HG02970 (cell line): Measurements from ENCODE around the gene OR6B1.

Experiments
- ATAC-seq: cut with Tn5 transposase; IDR thresholded peaks from one replicate; pipeline ENCODE4 v1.9.1; 2021; ENCODE audit warnings: mild to moderate bottlenecking, moderate library complexity, moderate number of reproducible peaks; ENCODE audit not compliant: unreplicated experiment, low FRiP score

OR6B1 gene

GRCh38 chr7:144000020-144000419 lies at the start of gene OR6B1:
OR6B1 (plus strand) TSS chr7:144000320; CDS start chr7:144003997, 3,677 bp downstream.
- ATAC-seq = no peak

DNA sequence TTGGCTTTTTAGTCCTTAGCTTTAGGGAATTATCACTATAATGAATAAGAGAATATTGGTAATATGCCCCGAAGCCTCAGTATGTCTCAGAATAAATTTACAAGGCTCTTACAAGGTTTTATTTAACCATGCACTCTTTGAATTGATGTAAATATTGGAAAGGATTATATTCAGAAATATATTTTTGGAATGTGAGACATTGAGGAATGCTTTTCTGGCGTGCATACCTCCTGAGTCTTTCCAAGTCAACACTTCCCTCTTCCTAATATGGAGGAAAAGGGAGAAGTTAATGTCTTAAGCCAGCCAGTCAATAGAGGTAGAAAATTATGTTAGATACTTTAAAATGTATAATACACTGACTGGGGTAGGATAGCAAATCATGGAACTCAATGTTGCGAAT lies 46.7 kb upstream of the OR6B1 start:
- ATAC-seq = no peak

- ATAC-seq = no peak
These were observed 46.0 kb upstream of the OR6B1 start for GRCh38 chr7:143954135-143954534.

DNA sequence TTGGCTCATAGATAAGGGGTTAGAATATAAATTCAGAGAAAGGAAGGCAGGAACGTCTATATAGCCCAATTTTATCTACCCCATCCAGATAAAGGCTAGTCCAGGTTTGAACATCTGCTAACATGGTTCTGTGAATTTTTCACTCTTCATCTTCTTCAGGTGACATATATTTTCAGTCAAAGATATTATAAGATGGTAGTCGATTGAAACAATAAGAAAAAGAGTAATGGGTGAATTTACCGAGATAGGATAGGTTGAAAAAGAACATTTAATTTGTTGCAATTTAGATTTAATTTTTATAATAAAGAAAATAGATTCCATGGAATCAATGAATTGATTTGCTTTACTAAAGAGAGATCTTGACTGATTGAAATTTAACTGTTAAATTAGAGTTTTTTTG lies 45.6 kb upstream of the OR6B1 start, which contains the start of gene OR2F1:
TSS of gene OR2F1 (plus strand) at position 301 of the 400 bp plus-strand sequence. CDS start 5,127 bp downstream, outside the sequence.
- ATAC-seq = no peak

GRCh38 chr7:143958781-143959180 lies 41.3 kb upstream of the OR6B1 start:
- ATAC-seq = no peak

DNA sequence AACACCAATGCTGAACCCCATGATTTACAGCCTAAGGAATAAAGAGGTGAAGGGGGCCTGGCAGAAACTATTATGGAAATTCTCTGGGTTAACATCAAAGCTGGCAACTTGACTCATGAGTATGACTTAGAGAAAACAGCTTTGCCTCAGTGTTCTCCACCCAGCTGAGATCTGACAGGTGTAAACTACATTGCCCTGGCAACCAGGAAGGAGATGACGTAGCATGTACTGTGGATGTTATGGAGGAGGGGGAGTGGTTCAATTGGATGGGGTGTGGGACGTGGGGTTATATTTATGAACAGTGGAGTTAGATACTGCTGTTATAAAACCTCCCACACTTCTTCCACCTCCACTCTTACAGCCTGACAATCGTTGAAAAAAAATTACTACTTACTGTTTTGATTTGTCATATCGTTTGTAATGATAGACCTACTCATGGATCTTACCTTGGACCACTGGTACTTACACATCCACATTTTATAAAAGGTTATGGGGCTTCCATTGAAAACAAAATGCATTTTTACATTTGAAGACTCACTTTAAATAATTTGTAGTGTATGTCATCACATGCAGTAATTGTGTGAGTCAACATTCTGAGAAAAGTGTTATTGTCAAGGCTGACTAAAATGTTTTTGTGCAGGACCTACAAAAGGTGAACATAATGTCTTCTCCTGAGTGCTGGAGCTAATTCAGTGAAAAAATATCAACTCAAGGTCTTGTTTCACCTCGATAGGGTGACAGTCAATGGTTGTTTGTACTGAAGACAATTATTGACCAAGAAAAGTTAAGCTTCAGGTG lies 39.1 kb upstream of the OR6B1 start:
- ATAC-seq = no peak

DNA sequence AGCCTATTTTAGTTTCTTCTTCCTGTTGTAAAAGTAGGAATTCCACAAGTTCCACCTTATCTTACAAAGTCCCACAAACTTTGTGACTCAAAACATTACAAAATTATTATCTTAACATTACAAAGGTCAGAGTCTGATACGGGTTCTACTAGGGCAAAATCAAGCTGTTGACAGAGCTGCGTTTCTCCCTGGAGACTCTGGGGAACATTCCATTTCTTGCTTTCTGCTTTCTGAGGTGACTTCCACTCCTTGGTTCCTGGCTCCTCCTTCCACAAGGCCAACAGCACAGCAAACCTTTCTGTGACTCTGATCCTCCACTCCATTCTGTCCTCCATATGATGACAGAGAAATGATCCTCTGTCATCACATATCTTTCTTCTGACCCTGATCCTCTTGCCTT lies 34.8 kb upstream of the OR6B1 start:
- ATAC-seq = no peak

DNA sequence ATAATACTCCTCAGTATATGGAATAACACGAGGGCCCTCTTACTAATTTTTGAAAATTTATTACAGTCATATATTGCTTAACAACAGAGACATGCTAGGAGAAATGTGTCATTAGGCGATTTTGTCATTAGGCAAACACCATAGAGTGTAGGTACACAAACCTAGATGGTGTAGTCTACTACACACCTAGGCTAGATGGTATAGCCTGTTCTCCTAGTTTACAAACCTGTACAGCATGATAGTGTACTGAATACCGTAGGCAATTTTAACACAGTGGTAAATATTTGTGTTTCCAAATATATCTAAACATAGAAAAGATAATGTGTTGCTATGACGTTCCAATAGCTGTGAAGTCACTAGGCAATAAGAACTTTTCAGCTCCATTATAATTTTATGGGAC lies 32.7 kb upstream of the OR6B1 start:
- no peak for ATAC-seq

DNA sequence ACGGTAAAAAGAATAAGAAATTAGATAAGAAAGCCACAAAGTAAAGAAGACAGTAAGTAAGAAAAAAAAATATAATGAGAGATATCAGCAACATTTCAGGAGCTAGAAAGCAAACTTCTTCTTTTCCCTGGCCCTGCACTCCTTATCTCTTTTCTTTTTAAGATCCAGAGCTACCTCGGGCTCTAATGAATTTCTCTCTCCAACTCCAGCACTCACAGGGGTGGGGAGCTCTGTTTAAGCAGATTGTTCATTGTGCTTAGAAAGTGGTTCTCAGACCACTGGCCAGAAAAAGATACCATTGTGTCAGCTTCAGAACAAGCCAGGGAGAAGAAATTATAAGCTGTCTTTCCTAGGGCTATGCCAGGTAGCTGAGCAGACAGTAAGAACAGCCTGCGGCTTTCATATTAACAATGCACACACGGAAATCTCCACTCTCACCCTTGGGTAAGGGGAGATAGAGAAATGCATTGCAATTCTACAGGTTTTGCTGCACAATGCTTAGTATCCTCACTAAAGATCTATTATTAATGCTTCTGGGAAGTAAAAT lies 26.2 kb upstream of the OR6B1 start:
- no peak for ATAC-seq

- no peak for ATAC-seq
These were observed 25.7 kb upstream of the OR6B1 start for GRCh38 chr7:143974459-143974858.

GRCh38 chr7:143975617-143976016 lies 24.5 kb upstream of the OR6B1 start:
- ATAC-seq = no peak

- ATAC-seq = no peak
These were observed 21.5 kb upstream of the OR6B1 start for GRCh38 chr7:143978585-143978984.

DNA sequence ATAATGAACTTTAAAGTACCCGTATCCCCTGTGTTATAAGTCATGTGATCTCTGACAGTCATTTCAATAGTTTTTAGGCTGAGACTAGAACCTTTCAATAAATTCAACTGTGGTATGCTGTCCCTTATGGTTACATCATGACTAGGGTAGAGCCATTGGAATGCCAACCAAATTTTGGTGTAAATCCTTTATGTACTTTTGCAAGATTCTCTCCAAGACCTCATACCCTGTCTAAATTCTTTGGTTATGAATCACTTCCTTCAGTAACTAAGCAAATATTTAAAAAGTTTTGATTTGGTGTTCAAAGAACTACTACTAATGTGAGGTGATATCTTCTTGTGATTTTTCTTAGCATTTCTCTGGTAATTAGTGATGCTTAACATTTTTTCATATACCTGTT lies 20.8 kb upstream of the OR6B1 start:
- no peak for ATAC-seq

DNA sequence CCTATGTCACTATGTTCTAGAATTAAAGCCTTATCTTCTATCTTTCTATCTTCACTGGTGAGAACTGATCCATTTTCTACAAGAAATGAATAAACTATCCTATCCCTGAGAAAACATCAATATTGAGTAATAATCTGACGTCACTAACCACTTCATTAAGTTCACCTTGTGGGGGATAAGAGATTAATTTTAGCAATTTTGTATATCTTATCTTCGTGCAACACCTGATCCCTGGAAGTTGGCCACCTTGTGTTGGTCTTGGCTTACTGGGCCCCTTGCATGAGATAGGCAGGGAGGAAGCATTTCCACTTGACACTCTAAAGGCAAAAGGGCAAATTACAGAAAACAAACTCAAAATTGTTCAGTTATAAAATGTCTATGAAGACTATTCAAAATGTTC lies 20.1 kb upstream of the OR6B1 start:
- ATAC-seq = no peak

- ATAC-seq = no peak
These were observed 19.2 kb upstream of the OR6B1 start for GRCh38 chr7:143980746-143981510.

GRCh38 chr7:143983960-143984359 lies 16.2 kb upstream of the OR6B1 start:
- no peak for ATAC-seq

- ATAC-seq = no peak
These were observed 12.6 kb upstream of the OR6B1 start for GRCh38 chr7:143987513-143987912.

DNA sequence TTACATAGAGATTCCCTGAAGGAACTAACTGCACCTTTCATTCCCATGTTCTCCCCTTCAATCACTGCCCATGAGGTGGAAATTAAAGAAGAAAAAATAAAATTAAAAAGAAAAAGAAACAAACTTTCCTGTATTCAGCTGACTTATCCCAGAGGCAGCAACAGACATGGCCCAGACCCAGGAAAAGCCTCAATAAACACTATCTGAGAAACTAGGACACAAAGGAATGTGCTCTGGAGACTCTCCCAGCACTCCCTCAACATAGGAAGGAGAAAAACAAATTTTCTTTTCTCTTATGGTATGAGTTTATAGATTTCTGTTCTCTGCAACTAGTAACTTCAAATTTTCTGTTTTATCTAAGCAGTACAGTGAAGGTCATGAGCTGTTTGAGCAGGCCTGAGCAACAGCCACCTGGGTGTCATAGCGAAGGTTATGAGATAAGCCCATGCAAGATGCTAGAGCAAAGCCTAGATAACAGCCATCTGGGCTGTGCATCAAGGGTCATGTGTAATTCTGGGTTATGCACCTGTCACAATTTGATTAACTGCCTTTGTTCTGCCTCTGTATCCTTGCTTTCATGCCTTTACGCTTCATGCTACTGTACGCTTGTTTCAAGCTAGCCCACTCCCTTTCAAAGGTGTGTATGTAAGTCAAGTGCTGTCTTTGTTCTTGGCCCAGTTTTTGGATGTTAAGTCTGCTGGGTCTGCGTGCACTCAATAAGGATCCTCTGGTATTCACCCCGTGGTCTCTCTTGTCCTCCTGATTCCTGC lies 11.0 kb upstream of the OR6B1 start:
- ATAC-seq = no peak

GRCh38 chr7:143992670-143993069 lies 7.5 kb upstream of the OR6B1 start:
- no peak for ATAC-seq

DNA sequence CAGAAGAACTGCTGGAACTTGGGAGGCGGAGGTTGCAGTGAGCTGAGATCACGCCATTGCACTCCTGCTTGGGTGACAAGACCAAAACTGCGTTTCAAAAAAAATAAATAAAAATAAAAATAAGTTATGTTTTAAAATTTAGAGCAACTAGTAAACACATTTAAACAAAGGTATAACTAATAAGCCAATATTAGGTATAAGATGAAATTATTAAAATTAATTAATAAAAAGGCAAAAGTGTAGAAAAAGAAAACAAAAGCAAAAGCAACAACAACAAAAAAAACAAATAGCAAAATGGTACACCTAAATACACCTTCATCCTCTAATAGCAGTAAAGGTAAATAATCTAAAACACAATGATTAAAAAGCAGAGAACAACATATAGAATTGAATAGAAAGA lies 6.2 kb upstream of the OR6B1 start:
- ATAC-seq = no peak

DNA sequence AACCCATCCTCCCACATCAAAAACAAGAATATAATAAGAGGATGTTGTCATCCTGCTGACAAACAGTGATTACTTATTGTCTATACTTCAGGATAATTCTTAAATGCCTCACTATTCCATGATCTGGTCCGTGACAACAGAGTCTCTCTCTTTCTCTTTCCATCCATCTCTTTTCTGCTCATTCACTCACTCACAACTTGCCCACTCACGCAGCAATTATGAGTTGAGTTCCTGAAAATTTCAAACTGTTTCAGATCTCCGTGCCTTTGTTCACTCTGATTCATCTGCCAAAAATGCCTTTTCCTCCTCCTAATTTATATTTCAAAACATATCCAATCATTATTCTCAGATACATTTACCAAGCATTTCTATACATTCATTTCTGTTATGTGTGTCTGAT lies 1.4 kb downstream of the OR6B1 start:
- no peak for ATAC-seq
